NK-92 (cell line): ENCODE results near the gene TGFB3.

ENCODE experiments used
- DNase-seq: peaks from one replicate; lab custom pipeline; 2025; ENCODE audit not compliant: unreplicated experiment; lab: John Stamatoyannopoulos, UW

Gene TGFB3

DNA sequence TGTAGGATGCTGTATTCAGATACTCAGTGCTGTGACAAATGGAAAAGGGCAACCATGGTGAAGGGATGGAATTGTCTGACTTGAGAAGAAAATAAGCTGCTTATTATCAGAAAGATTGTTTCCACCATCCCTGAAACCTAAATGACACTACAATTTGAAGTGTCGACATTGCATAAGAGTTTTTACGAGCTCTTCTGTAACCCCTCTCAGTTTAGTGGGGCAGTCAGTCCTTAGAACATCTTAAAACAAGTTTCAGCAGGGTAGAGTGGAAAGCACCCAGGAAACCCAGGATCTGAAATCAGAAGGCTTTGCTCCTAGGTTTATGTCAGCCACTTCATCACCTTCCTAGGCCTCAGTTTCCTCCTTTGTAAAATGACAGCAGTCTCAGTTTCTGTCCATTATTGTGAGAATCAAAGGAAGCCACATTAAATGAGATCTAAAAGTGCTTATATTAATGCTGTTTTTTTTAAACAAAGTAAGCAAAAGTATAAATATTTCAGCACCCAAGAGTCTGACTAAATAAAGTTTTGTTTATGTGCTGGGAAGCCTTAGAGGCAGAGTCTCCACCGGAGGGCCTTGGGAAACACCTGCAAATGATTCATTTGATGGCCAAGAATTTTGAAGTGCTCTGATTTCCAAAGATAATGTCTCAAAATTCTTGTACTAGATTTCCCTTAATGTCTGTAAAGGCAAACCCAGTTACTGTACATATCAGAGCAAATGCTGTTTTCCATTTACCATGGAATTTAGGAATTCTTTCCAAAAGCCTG is 5.6 kb upstream of the TGFB3 start:
- no peak for DNase-seq

DNA sequence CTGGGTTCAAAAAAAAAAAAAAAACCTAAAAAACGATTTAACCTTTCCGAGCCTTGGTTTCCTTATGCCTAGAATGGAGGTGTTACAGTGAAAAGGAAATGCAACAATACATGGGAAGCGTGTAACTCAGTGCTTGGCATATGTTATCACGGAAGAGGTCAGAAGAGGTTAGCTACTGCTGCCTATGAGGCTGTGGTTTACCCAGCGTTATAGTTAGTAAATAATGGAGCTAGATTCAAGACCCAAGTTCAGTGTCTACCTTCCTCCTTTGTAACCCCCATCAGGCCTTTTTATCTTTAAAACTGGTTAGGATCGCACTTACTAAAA is 4.6 kb upstream of the TGFB3 start:
- DNase-seq, result no peak

DNA sequence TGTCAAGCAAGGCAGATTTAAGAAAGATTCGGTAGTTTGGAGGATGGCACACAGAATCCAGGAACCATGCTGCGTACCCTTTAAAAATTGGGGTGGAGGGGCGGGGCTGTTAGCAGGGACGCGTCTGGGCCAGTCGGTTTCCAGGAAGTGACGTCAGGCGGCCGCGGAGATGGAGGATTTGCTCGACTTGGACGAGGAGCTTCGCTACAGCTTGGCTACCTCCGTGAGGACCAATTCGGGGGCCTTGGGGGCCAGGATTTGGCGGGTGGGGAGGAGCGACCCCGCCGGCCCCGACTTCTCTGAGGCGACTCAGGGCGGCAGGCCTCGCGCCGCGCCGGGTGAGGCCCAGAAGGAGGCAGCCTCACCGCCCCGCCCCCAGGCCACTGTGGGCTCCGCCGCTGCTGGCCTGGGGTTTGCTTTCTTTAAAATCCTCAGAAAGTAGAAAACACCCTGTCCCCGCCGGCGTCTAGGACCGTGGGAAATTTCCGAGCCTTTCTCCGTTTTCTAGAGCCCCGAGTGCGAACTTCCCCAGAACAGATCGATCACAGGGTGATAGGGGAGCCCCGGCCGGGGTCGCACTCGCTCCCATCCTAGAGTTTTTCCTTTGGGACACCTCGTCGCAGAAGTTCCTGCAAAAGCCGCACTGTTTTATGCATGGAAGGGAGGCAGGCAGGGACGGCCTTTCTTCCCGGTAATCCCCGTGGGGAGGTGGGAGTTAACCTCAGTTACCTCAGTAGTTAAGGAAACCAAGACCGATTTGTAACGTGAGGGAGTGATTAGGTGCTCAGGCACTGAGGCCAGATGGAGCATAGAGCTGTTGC is 4.0 kb upstream of the TGFB3 start, which contains the start of gene IFT43:
Gene IFT43, plus strand, starts transcription at position 146 of the 821 bp plus-strand sequence. Its CDS starts 24 bp downstream, at position 170.
- no peak for DNase-seq

DNA sequence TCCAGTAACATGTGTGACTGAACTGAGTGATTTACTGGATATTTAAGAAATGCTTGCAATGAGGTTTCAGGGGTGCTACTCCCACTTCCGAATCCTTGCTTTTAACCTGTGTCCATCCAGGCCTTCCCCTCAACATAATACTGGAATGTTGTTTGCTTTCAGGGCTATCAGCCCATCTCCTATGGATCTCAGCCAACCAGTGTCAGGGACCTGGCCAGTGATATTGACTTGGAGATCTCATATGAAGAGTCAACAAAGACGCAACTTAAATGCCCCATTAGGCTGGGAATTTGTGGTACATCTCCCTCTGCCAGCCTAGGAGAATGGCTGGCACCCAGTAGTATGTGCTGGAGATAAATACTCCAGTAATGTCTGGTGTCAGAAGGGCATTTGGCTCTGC is 2.9 kb upstream of the TGFB3 start:
- DNase-seq, result no peak

DNA sequence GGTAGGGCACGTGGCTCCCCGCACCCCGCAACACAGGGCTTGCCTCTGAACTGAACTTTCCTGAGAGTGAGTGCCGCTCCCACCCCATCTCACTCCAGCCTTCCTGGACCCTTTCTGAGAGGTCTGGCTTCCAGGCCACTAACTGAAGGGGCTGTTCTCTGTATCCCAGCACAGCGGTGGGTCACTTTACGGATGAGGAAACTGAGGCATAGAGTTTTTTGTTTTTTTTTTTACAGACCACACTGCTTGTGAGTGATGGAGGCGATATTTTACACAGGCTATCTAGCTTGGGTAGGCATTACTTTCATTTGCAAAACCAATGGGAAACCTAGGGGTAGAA is 1.2 kb upstream of the TGFB3 start:
- no peak for DNase-seq

DNA sequence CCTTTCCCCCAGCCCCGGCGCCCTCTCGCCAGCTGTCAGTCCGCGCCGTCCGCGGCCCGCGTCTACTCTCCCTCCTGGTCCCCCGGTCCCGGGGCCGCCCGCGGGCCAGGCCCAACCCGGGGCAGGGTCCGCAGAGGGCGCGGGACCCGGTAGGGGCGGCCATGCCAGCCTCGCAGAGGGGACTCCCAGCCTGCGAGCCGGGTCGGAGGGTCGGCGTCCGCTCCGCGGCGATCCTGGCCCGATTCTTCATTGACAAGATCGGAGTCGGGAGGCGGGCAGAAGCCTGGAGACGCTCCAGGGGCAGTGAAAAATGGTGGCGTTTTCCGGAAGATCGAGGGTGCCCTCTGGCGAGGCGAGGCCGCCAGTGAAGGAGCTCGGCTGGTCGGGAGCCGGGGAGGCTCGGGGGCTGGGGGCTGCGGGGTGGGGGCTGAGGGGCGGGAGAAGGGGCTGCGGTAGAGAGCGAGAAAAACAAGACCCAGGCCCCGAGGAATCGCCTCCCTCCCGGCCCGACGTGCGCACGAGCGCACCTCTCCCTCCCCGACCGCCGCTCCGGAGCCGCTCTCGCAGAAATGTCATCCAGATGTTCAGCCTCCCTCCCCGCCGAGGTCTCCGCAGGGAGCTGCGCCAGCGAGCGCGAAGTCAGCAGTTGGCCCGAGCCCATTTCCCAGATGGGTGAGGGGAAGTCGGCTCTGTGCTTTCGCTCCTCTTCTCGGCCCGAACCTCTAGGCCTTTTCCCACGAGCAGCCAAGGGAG is 647 bp upstream of the TGFB3 start:
- DNase-seq, result no peak

DNA sequence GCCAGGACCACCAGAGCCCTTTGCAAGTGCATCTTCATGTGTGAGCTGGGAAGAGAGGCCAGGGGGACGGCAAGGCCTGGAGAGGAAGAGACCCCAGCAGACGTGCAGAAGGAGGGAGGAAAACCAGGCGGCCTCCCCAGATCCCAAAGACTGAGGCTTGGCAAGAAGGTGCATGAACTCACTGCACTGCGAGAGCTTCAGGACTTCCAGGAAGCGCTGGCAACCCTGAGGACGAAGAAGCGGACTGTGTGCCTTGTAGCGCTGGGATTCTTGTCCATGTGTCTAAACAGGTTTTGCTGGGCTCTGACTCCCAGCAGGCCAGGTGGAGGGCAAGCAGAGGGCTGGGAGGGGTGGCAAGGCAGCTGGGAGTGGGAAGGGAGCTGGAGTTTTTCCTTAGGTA is 939 bp downstream of the TGFB3 start:
- DNase-seq, result no peak

DNA sequence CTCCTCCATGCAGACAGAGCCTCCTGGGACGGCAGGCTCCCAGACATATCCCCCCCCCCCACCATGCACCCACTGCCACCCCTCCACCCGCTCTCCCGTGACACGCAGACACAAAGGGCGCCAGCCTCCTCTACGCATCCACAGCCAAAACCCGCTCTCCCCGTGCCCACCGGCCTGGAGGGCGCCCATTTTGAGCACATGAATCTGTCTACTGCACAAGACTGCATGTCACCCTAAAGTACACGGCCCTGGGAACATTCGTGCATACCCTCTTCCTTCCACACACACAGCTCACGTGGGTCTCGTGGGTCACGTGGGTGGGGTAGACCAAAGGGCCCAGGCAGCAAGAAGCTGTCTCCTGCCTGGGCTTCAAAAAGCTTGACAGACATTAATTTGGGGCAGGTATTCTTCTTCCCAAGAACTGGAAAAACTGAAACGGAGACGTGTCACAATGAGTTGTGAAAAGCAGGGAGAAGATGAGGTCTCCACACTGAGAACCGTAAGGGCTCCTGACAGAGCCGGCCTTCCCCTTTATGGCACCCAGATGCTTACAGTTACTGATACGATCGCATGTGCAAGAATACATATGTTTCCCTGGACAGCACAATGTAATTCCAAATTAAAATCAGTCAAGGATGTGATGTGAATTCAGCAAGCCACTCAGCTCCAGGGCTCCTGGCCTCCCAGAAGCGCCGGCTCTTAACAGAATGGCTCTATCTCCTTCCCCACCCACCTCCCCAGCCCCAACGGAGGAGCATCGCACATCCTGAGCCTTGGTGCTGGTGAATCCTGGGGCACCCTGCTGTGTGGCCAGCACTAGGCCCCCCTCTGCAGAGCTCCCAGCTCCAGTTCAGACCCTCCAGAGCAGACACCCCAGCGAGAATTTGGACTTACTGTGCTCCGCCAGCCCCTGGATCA is 1.9 kb downstream of the TGFB3 start:
- no peak for DNase-seq

DNA sequence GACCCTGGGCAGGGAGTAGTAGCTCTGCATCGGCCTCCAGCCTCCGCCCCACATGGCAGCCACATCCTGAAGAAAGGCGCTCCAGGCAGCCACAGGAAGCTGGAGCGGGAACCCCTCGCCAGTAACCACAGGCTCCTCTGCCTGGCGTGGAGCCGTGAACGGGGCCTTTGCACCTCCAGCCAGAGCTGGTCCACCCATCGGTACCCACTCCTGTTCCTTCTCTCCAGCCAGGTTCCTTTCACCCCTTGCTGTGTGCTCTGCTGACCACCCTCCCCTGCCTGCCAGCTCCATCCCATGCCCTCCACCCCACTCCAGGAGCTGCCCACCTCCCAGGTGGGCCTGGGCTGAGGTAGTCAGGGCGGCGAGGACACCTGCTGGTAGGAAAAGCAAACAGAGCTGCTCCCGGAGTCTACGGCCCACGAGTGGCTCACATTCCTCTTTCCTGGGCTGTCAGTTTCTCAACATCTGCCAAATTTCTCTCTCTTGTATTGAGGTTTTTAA is 2.7 kb downstream of the TGFB3 start:
- no peak for DNase-seq

DNA sequence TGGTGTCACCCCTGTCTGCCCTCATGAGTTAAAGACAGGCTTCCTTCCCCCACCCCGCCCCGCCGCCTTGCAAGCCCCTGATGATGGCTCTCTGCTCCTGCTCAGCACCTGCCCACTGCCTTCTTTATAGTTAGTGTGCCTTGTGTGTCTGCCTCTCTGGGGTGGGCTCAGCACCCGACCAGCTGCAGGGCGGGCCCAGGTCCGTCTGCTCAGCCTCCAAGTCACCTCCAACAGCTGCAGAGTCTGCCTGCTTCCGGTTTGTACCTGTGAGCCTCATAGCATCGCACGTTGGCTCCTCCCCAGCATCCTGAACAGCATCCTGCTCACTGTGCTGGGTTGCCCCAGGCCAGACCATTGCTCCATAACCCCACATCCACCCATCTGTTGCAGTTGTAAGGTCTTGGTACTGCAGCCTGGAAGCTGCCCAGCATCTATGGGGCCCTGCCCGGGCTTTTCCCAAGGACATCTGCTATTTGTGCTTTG is 3.5 kb downstream of the TGFB3 start:
- DNase-seq, result no peak

DNA sequence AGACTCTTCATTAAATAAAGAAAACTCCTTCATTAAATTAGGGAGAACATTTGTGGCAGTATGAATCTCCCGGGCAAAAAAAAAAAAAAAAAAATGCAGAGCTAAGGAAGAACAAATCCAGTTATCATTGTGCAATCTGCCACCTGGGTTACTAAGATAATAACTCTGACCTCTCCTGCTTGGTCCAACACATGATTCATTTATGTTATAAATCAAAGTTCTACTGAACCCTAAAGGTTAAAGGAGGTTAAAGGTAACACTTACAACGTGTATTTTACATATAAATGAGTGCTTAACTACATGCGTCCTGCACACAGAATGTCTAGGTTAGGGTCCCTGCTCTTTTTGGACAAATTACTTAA is 4.2 kb downstream of the TGFB3 start:
- DNase-seq, result no peak

DNA sequence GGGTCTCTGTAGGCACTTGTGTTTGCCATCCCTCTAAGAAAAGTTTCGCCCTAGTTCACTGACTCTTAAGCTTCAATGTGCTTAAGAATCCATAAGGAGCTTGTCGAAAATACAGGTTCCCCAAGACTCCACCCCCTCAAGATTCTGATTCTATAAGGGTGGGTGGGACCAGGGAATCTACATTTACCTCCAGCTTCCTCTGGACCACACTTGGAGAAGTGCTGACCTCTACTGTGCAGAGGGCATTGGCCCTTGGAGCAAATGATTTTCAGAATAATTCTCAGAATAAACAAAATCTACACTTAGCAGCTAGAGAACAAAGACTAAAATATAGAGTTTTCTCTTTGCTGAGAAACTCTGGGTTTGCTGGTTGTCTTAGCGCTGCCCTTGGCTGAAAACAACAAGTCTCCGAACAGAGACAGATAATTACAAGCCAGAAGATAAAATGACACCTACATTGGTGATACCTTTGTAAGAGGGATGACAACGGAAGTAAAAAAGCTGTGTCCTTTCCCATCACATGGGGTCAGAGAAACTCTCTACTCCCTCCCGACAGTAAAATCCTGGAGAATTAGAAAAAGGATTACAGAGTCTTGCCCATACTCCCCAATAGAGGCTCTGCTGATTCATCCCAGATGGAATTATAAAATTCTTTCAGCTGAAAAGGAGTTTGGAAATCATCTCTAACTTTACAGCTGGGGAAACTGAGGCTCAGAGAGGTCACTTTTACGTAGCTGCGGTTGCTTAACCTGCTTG is 4.8 kb downstream of the TGFB3 start:
- DNase-seq, result no peak

DNA sequence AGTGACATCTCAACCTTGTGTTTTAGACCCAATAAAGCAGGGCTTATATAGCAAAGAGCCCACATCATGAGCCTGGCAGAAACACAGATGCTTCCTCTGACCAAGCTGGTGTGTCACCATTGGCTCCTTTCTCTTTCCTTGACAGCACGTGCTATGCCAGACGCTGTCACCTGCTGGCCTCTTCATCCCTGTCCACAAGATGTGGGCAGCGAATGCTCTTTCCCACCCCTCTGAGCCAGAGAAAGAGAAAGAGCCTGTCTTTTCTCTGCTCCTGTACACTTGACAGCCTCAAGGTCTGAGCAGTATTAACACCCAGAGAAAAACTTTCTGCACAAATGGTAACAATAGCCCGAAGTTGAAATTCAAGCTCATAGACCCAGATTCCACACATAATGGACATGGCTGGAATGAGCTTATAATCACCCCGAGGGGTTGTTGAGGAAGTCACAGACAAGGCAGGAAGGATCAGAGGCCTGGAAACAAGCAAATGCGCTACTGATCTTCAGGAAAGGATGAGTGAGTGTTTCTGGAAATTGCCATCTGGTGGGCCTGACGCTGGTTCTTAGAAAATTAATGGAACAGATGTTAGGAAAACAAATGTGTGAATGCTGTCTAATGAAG is 8.9 kb downstream of the TGFB3 start:
- DNase-seq, result no peak

DNA sequence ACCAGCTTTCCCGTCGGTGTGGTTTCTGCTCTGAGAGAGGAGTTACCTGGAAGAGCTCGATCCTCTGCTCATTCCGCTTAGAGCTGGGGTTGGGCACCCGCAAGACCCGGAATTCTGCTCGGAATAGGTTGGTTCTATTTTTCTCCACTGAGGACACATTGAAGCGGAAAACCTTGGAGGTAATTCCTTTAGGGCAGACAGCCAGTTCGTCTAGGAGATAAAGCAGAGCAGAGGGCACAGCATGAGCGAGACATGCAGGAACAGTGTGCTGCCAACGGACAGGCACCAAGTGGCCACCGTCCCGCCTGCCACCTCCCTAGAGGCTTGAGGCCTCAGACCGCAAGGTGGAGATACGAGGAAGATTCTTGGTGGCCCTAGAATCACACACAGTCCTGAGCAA is 10.3 kb downstream of the TGFB3 start:
- DNase-seq, result no peak

DNA sequence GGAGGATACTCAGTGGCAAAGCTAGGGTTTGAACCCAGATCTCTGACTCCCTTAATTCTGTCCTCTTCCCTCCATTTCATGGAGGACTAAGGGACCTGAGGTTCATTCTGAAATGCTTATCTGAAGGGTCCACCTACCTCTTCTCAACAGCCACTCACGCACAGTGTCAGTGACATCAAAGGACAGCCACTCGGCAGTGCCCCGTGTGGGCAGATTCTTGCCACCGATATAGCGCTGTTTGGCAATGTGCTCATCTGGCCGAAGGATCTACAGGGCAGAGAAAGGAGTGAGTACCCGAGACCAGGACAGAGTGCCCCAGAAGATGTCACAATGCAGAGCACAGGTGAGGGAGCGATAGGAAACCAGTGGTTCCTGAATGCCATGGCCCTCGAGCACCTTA is 10.8 kb downstream of the TGFB3 start:
- DNase-seq, result no peak

DNA sequence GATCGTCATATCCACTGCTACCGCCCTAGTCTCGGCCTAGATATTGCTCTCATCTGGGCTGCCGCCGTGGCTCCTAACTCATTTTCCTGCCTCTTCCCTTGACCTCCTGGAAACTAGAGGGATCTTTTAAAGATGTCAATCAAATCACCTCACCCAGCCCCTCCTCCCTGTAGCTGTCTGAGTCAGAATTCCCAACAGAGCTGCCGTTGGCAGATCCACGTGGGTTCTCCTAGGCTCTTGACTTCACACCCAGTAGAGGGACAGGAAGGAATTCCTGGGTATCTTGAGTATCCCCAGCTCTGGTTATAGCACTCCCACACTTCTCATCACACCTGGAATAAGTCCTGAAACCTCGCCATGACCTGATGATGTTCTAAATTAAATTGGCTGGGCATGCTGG is 11.9 kb downstream of the TGFB3 start:
- no peak for DNase-seq

DNA sequence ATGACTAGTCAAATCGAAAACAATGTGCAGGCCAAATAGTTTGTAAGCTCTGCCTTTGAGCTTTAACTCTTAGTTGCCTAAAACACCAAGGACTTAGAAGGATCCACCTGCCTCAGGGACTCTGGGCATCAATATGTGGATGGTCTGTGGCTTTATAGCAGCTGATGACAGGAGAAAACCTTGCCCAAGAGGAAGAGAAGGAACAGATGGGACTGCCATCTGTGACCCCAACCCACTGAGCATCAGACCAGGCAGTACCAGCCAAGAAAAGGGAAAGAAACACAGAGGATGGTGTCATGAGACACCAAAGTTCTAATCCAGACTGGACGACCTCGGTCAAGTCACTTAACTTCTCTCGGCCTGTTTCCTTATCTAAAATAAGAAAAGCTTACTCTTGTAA is 12.7 kb downstream of the TGFB3 start:
- DNase-seq, result no peak

DNA sequence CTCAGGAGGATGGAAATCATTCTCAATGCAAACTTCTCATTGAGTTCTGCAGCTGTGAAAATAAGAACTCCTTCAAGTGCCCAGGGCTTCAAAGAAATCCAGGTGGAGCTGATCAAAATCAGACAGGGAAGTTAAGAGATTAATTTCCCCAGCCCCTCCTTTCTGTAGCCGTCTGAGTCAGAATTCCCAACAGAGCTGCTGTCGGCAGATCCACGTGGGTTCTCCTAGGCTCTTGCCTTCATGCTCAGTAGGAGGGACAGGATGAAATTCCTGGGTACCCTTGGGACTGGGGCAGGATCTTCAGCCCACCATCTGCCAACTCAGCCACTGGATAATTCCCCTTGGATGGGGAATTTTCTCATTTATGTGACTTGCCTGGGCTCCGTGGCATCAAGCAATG is 13.3 kb downstream of the TGFB3 start:
- DNase-seq, result no peak

DNA sequence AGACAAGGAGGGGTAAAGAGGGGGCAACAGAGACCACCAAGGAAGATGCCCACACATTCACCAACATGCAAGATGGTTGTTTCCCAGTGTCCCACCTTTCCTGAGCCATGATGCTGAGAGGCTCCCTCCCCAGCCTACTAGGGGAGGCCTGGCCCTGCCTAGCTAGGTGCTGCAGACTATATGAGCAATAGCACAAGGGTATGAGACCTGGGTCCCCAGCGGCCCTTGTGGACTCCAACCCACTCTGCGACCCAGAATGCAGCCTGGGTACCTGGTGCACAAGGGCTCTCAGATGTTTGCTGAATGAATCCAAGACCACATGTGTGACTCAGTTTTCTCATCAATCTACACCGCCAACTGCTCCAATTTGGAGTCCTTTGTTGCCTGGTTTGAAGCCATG is 13.9 kb downstream of the TGFB3 start:
- DNase-seq, result no peak

DNA sequence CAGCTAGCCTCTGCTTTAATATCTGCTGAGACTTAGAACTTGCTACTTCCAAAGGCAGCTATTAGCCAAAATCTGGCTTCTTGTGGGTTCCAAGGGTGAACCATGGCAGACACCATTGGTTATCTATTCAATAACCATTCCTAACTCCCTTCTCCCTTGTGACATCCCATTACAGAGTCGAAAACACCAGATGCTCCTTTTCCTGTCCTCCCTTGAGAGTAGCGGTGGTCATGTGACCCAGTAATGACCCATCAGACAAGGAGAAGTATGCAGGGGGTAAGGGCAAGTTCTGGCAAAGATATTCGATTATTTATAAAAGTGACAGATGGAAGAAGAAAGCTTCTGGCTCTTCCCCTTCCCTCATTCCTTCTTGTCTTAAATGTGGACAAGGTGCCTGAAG is 20.1 kb downstream of the TGFB3 start:
- no peak for DNase-seq
